Hepatic stellate cell (primary cell): ENCODE data around the gene FXYD6.

Source experiments
- DNase-seq: peaks from one replicate; pipeline ENCODE4 v3.0.0; 2011; ENCODE audit warnings: low spot score

The FXYD6 gene

DNA sequence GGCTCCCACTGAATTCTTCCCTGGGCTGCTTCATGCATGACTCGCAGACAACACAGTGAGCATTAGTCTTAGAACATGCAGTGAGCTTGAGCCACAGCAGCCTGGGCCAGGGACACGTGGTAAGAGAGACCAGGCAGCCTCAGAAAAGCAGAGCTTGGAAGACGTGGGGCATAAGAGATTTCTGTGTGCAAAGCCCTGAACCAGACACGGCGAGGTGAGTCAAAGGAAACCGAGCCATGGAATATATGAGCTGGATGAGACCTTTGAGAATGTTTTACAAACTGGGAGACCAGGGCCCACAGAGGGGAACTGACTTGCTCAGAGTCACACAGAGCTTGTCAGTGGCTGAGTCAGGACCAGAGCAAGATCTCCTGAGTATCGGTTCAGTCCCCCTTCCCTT lies 8.5 kb upstream of the FXYD6 start:
- no peak for DNase-seq

DNA sequence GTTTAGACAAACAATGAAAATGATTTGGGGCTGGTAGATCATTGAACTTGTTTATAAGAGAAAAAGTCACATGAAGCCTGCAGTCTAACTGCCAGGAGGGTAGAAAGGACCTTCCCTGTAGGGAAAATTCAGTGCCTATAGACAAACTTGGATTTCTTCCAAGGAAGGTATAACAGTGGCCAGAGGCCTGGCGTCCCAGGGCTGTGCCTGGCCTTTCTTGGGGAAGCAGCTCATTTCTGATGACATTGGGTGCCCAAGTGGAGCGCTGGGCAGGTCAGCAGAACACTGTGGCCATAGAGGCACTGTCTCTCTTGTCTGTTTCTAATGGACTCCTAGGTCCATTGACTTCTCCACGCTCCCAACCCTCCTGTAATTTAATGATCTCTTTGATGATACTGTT lies 6.6 kb upstream of the FXYD6 start:
- DNase-seq: no peak

DNA sequence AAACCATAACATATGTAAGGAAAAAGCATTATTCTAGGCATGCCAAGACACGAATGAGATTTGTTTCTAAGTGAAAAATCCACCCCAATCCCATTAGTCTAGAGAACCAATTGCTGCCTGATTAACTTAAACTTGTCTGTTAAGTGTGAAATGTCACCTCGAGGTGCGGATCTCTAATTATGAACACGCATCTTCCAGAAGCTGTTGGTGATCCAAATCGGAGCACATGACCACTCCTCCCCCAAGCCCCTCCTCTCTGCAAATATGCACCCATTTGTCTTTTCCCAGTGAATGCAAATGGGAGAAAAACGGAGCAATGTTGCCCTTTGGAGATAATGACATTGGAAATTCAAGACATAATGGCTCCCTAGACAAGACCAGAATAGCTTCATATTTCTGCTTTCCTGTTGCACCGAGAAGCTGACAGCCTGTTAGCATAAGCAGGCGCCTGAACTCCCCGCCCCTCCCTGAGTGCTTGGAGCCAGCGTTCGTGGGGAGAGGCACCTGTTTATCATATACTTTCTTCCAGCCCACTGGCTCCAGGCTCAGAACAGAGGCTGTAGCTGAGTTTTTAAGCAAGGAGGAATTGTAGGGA lies 6.0 kb upstream of the FXYD6 start:
- no peak for DNase-seq

DNA sequence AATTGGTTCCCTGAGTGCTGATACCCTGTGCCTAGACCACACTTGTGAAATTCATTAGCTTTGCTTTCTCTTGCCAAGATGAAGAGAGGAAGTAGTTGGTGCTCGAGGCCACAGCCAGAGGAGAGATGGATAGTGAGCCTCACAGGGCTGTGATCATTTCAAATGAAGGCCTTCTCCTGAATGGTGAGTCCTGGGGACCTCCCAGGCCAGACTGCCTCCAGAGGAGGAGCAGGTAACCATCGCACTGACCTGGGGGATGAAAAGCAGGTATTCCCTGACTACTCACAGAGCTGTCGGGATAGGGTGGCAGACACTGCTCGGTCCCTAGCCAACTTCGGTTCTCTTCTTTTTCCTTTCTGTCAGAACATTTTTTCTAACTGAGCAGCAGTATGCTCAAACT lies 4.8 kb upstream of the FXYD6 start:
- no peak for DNase-seq

DNA sequence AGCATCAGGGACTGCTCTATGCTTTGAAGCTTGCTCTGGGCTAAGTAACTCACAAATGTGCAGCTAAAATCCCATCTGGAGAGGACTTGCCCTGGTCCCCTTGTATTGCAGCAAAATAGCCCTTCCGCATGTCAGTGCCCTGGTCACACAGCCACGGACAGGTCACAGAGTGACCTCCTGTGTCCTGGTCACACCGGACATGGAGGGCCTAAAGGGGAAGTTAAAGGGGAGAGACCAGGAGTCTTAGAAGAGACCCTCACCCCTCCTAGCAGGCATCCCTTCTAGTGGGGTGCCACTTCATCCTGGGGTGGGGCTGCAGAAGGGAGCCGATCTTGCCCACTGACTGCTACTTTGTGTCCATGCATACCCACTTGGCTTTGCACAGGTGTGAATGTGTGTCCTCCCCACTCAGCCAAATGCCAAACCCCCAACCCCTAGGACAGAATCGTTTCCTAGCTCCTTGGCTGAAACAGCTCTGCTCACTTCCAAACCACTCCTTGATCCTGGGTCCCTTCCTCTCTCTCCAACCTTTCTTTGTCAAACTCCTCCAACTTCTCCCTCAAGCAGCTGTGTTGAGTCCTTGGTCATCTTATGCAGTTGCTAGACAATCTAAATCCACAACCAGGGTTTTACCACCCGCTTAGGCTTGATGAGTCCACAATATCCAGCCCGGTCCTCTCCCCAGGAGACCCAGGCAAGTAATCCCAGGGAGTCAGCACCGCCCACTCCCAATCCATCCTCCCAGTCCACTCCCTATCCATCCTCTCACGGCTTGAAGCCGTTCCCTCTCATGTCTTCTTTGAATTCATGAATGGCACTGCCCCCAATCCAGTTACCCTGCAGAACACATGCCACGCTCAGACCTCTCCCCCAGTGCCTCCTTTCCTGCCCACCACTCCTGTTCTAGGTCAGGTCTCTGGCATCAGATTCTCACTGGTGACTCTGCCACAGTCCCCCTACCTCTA lies 3.3 kb upstream of the FXYD6 start:
- no peak for DNase-seq

DNA sequence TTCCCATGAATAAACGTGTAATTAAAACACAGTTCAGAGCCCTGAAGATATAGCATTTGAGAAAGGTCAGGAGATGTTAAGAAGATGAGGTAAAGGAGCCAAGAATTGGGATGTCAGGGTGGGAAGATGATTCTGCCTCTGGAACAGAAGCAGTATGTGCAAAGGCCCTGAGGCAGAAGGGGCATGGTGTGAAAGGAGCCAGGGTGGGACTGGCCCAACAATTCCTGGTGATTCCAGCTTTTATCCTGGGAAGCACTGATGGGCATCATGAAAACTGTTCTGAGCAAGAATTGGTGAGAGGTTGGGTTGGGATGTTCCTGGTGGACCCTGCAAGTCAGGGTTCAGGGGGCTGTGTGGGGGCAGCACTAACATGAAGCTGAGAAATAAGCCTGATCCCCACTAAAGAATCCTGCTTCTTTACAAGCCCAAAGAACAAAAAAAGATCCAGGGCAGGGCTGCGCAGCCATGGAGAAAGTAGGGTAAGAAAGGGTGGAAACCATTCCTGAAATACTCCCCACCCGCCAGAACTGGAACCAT lies 2.5 kb upstream of the FXYD6 start:
- no peak for DNase-seq

DNA sequence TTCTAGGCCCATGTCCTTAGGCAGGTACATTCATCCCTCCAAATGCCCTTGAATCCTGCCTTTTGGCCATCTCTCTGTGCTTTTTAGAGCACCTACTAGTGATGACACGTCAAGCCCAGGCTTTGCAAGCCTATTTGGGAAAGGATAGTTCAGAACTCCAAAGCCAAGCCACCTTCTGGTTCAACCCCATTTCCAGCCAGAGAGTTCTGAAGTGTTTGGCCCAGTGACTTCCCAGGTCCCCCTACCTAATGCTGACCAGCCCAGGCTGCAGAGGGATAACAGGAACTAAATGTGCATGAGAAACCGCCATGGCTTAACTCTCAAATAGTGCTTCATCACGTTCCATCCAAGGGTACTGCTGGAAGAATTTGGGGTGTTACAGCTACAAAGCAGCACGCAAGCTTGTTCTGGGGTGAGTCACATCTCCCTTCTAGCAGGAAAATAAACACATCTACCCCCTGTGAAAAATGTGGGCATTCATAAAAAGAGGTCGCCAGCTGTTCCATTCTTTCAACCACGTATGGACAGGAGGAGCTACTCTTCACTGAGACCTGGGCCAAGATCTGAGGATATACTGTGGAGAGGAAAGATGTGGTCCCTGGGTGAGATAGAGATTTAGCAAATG lies 2.0 kb upstream of the FXYD6 start:
- no peak for DNase-seq

DNA sequence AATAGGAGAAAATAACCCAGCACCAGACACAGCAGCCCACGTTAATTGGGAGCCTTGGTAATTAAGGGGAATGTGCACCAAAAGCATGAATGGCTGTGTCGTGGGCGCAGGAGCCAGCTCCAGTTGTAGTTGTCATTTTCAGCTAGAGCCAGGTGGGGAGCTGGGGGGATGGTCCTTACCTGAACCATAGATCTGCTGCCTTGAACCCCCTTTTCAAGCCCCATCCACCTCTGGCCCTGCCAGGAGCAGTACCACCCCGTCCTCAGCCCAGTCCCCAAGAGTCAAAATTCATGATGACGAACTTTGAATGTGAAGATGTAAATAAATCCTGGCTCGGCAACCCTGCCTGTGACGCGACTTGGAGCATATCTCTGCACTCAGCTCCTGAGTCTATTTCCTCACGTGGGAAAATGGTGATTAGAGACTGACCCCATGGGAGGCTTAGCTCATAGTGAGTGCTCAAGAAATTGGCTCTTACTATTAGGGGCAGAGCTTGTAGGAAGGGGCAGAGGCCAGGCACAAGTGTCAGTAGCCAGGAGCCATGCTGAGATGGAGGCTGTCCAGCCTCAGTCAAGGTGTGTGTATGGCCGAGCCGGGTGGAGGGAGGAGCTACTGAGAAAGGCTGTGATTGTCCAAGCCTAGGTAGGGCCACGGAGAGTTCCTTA lies 794 bp upstream of the FXYD6 start:
- DNase-seq: no peak

DNA sequence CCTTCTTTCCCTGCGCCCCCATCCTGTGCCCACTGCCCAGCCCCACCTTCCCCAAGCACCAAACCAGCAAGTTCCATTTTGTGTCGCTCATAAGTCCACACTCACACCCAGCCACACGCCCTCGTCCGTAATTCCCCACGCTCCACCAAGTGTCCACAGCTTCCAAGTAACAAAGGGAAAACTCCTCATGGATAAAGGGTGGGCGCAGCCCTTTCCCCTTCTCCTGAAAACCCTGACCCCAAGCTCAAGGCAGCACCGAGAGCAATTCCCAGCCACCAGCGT lies 458 bp downstream of the FXYD6 start:
- DNase-seq: no peak

DNA sequence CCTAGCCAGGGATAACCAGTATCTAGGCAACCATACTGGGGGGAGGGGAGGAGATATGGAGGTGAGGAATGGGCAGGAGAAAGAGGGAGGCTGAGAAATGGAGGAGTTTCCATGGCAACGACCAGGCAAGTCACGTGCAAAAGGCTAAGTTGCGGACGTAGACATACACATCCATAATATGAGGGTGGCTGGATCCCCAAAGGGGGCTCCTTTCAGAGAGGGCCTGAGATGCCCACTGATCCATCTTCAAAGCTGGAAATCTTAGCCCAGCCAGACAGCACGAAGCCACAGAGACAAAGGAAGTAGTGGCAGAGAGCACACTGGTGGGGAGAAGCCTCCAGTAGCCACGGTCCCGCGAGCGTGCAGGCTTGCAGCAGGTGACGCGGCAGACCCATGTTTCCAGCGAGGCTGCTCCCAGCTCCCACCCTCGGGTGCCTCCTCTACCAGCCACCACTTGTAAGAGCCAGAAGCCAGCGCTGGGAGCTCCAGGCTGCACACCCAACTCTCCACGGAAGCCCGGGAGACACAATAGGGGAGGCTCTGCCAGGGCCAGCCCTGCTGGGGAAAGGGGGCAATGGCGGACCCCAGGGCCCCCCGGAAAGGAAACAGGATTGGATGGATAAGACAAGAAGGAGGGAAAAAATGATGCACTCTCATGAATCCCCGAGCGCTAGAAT lies 938 bp downstream of the FXYD6 start:
- no peak for DNase-seq

DNA sequence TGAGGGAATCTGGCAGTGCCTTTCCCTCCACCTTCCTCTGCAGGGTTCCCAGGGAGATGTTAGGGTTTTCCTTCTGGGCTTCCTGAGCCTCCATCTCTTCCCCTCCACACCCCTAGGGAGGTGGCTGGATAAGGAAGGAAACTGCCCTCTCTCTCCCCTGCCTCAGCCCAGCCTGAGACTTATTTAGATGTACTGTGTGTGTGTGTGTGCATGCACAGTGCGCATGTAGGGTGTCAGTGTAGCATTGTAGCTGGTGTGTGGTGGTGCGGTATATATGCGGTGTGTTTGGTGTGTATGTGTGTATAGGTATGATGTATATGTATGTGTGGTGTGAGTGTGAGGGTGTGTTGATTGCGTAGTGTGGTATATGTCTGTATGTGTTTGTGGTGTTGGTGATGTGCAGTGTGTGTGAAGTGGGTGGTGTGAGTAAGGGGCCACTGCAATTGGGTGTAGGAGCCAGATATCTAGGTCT lies 1.5 kb downstream of the FXYD6 start:
- no peak for DNase-seq

DNA sequence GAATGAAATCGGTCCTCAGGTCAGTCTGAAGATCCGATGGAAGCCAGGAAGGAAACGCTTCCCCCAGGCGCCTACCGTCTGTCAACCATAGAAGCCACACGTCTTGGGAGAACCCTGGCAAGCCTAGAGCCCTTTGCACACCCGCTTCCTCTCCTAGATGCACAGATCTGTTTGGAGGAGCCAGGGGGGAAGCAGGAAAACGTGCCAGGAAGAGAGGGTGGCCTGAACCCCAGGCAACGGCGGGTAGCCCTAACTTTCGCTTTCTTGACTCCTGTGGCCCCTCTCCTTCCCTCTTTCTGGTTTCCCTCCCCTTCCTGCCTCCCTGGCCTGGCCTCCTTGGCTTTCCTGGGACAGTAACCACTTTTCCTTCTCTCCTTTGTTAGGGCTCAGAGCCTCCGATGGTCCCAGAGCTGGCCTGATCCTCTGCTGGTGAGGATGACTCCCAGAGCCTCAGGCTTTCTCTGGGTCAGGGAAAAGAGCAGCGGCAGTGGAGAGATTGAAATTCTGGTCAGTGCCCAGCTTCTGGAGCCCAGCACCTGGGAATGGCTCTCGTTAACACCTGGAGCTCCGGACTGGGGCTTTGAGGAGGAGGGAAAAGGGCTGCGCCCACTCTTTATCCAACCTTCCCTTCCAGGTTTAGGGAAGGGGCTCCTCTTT lies 2.1 kb downstream of the FXYD6 start:
- DNase-seq: no peak

DNA sequence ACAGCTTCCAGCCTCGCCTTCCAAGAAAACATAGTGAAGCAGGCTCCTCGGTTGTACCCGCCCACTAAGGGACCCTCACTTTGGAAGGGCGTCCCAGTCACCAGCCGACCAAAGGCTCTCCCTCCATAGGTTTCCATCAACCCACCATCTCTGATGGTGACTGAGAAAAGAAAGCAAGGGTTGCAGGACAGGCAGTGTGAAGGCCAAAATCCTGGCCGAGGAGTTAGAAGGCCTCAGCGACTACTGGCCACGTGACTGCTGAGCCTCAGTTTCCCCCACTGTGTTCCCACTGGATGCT lies 2.7 kb downstream of the FXYD6 start:
- no peak for DNase-seq

DNA sequence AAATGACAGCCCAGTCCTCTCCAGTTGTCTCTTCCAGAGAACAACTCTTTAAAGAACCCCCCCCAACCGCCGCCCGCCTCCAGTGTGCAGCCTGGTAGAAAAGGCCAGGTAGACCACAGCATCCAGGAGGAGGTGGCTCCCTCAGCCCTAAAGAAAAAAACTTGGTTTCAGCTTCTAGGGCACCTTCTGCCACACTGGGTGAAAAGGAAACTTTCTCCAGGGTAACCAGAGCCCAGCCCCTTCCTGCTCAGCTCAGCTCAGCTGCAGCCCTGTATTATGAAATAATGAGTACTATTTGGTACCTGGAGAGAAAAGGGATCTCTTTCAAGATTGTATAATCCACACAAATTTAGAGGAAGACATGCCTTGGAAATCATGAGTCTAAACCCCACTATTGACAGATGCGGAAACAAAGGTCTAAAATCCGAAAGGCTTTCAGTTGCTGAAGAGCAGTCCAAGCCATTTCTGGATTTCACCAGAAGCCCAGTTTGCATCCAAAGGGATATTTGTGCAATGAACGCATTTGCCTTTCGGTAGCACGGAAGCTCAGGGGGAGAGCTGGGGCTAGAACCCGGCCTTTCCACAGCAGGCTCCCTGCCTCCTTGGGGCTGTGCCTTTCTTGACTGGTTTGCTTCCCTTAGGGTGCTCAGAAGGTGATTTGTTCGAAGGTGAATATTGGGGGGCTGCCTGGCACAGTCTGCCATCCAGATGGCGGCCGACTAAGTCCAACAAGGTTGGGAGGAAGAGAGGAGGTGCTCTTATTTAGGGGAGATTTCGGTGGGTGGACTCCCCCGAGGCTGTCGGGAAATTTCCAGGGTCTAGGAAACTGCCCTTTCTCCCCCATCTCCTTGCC lies 3.3 kb downstream of the FXYD6 start:
- DNase-seq: no peak

DNA sequence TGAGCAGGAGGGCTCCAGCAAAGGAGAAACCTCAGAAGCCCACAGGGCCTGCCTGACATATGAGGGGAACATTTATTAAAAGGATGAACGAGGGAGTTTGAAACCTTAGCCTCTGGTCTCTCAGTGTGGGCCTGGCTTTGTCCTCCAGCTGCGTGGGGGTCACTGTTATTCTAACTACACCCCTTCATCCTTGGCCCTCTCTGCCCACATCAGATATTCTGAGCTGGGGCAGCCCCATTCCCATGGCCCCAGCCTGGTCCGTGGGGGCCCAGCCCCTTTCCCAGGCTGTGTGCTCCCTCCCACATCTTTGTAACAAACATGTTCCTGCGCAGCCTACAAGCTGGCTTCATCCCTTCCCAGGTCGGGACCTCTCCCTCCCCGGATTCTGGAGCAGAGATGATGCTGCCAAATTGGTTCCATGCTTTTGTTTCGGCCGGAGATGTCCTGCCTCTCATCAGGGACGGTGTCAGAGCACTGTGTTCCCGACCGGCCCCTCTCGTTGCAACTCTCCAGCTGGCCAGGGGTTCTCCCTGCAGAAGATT lies 4.0 kb downstream of the FXYD6 start:
- DNase-seq: no peak

DNA sequence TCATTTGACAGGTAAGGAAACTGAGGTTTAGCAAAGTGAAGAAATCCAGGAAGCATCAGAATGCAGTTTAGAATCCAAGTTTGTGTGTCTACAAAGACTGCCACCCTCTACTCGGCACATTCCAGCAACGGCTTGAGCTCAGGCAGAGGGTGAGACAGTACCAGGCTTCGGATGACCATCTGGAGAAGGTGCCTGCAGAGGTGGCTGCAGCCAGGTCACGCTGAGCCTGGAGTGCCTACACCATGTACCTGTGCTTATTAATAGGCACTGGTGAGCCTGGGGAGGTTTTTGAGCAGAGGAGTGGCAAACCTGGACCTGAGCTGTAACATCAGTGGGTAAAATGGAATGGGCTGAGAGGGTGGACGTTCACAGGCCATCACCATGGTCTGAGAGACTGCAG lies 4.7 kb downstream of the FXYD6 start:
- no peak for DNase-seq

DNA sequence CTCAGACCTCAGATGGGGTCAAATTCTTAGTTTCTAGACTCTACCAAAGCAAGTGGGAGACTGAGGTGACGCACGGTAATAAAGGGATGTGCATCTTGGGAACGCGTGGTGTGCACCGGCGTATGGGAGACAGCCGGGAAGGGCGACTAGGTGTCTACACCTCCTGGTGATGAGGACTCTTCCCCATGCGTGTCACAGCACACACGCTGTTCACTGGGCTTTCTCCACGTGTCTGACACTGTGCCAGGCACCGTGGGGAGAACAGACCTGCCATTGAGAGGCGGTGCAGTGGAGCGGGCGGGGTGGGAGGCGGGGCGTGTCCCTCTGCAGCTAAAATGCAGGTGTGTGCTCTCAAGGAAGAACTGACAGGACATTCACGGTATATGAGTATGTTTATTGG lies 5.3 kb downstream of the FXYD6 start:
- DNase-seq: no peak

DNA sequence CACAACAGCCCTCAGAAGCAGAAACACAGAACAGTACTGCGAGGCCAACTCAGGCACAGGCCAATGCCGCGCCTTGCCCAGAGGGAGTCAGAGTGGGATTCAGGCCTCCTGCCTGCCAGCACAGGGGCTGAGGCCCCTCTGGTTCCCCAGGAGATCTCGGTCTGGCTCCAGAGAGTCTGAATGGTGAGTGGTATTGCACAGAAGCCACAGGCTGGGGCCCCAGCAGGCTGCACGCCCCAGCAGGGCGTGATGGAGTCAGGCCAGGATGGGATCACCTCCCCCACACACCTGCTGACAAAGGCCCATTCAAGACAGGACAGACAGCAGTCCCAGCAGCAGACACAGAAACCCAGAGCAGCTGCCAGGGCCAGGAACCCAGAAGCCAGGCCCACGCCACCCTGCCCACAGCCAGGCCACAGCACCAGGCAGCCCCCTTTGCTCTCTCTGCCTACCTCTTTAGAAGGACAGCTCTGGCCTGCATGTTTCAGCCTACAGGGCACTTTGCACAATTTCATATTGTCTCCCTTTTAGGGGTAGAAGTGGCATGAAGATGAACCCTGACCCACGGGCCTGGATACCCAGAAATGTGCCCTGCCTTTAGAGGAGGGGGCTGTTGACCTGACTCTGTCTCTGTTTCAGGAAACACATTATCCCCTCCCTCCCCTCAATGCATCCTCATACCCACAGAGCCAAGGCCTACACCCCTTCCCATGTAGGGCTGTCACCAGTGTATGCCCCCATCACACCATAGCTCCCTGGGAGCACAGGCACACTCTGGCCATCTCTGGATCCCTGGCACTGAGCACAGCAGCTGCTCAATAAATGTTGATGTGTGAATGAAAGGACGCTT lies 6.1 kb downstream of the FXYD6 start:
- no peak for DNase-seq

DNA sequence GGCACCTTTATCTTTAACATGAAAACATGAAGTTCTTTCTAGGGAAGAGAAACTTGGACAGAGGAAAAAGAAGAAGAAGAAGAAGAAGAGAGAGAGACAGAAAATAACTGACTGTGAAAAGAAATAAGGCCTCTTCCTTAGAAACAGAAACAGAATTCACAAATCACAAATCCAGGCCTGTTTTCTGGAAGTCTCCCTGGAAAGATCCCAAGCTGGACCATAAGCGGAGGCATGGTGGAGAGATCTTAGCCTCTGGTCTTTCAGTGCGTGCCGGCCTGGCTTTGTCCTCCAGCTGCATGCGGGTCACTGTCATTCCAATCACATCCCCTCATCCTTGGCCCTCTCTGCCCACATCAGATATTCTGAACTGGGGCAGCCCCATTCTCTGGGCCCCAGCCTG lies 6.9 kb downstream of the FXYD6 start:
- no peak for DNase-seq
